Thoracic aorta (tissue), 2 donors: ENCODE measurements around the gene GPR37L1. TPM values are rescaled to one million over a fixed set of nuclear protein-coding genes. Genes with fewer than 3 reads are reported as not detected.

ENCODE experiments used
- ATAC-seq: fragments of 150-250 bp; one replicate; pipeline ENCODE4 v1.8.0; 2017; ENCODE audit warnings: low read depth; ENCODE audit not compliant: insufficient number of reproducible peaks, low FRiP score
- DNase-seq: peaks from one replicate; pipeline ENCODE4 v3.0.0-alpha.2; 2020; ENCODE audit warnings: low spot score
- H3K27ac ChIP-seq, 2 donors: fragments of 200-600 bp; sonication (generic); 1 replicate in 1 of 2; 2 replicates in 1 of 2; pipeline ENCODE4 v1.5.1; 2016; ENCODE audit warnings: mild to moderate bottlenecking in 2 of 2, moderate library complexity in 2 of 2
- H3K27me3 ChIP-seq: fragments of 200-600 bp; sonication (generic); replicated peaks from 2 replicates; pipeline ENCODE4 v1.6.0; 2016; ENCODE audit warnings: mild to moderate bottlenecking; ENCODE audit not compliant: insufficient read depth
- H3K36me3 ChIP-seq: fragments of 200-600 bp; sonication (generic); one replicate; pipeline ENCODE4 v1.5.1; 2016
- H3K4me1 ChIP-seq, 2 donors: fragments of 200-600 bp; sonication (generic); 1 replicate in 1 of 2; 2 replicates in 1 of 2; pipeline versions ENCODE4 v1.5.1 to v1.6.0; 2016; ENCODE audit warnings: low read depth in 2 of 2, mild to moderate bottlenecking in 1 of 2; ENCODE audit not compliant: control insufficient read depth in 1 of 2
- H3K4me3 ChIP-seq: fragments of 200-600 bp; sonication (generic); 2 replicates; pipeline ENCODE4 v1.5.1; 2016; ENCODE audit warnings: mild to moderate bottlenecking
- H3K9me3 ChIP-seq: fragments of 200-600 bp; sonication (generic); 2 replicates; pipeline ENCODE4 v1.5.1; 2016
- CTCF ChIP-seq: fragments of 200-600 bp; sonication (generic); IDR thresholded peaks from one replicate; pipeline ENCODE4 v1.5.1; 2019; ENCODE audit warnings: antibody characterized with exemption
- total RNA-seq, 2 donors: library from RNA; depleted of rRNA; stranded (reverse); fragments of >200 nt; gene quantifications; one replicate each; pipeline versions ENCODE4 v1.1.0 to v1.2.3, GENCODE V29; 2016

The GPR37L1 gene
- total RNA-seq, 2 donors from 2014 or later = not detected

GRCh38 chr1:202076050-202076511 lies 46.6 kb upstream of the GPR37L1 start:
- Histone ChIP-seq H3K27ac (no peak overlapping the region), H3K36me3 (no peaks in the 10 kb centered on the region), H3K27me3 (no peaks in the 10 kb centered on the region), H3K9me3 (no peaks in the 10 kb centered on the region), H3K4me3 (no peak overlapping the region), H3K4me1 (no peaks in the 10 kb centered on the region)
- ATAC-seq (no peak), DNase-seq (no peak)
- TF ChIP-seq CTCF = no peak

DNA sequence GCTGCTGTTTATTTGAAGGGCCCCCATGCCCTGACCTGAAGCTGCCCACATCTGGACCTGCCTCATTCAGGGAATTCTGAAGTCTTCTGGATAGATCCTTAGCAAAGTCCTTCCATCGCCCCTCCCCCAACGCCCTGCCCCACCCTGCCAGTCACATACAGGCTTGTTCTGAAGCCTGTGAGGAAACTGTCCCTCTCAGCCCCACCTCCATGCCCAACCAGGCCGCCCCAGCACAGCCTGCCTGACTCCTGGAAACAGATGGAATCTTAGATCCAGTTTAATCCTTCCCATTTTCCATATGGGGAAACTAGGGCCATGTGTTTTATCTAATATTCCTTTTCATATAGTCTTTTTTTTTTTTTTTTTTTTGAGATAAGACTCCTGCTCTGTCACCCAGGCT lies 44.5 kb upstream of the GPR37L1 start:
- H3K9me3 ChIP-seq = no peaks in the 10 kb centered on the region
- no peak overlapping the region for H3K27ac ChIP-seq
- ATAC-seq (no peak), DNase-seq (no peak)
- H3K4me3 ChIP-seq = no peak overlapping the region
- no peaks in the 10 kb centered on the region for H3K4me1 ChIP-seq
- no peaks in the 10 kb centered on the region for H3K27me3 ChIP-seq
- TF ChIP-seq CTCF = no peak
- H3K36me3 ChIP-seq = no peaks in the 10 kb centered on the region

GRCh38 chr1:202081992-202082391 lies 40.7 kb upstream of the GPR37L1 start:
- H3K36me3 ChIP-seq = no peaks in the 10 kb centered on the region
- H3K9me3 ChIP-seq = no peaks in the 10 kb centered on the region
- no peak overlapping the region for H3K27ac ChIP-seq
- H3K4me1 ChIP-seq = peaks cover 0 to 9% of the 10 kb centered on the region in 2 donors
- ATAC-seq (no peak), DNase-seq (no peak)
- no peak overlapping the region for H3K4me3 ChIP-seq
- no peaks in the 10 kb centered on the region for H3K27me3 ChIP-seq
- TF ChIP-seq CTCF = no peak

- Histone ChIP-seq H3K4me3 (no peak overlapping the region), H3K27me3 (no peaks in the 10 kb centered on the region), H3K9me3 (no peaks in the 10 kb centered on the region), H3K27ac (no peak overlapping the region), H3K36me3 (no peaks in the 10 kb centered on the region), H3K4me1 (peaks cover 0 to 9% of the 10 kb centered on the region in 2 donors)
- no peak for DNase-seq
- no peak for TF ChIP-seq CTCF
- no peak for ATAC-seq
Observed at GRCh38 chr1:202084791-202085681, 37.7 kb upstream of the GPR37L1 start.

- Histone ChIP-seq H3K4me1 (peaks cover 0 to 9% of the 10 kb centered on the region in 2 donors), H3K36me3 (no peaks in the 10 kb centered on the region), H3K27me3 (no peaks in the 10 kb centered on the region), H3K27ac (no peak overlapping the region), H3K9me3 (no peaks in the 10 kb centered on the region), H3K4me3 (no peak overlapping the region)
- DNase-seq (no peak), ATAC-seq (no peak)
- TF ChIP-seq CTCF = no peak
Observed at GRCh38 chr1:202085682-202086373, 36.9 kb upstream of the GPR37L1 start.
